GM18507 (cell line): ENCODE data around the gene PRUNE1.

Experiments
- DNase-seq: peaks from one replicate; pipeline ENCODE4 v3.0.0; 2011; ENCODE audit warnings: low read depth; ENCODE audit not compliant: insufficient read length; ENCODE audit errors: extremely low spot score
- FAIRE-seq: peaks from 2 replicates; lab custom pipeline; 2011; peaks lifted over from hg19 to GRCh38; lab: Jason Lieb, UNC

PRUNE1 gene

DNA sequence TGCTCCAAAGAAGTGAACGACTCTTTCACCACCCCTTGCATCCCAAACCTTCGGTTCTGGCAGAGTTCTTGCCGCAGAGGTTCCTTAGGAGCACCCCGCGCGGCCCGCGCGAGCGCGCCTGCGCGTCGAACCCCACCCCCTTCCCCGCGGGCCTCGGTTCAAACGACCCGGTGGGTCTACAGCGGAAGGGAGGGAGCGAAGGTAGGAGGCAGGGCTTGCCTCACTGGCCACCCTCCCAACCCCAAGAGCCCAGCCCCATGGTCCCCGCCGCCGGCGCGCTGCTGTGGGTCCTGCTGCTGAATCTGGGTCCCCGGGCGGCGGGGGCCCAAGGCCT is 39.3 kb downstream of the PRUNE1 start, which contains the start of gene C1orf56:
Gene C1orf56 (plus strand): TSS at position 161 of the 334 bp plus-strand sequence. CDS start 97 bp downstream, at position 258.
- peak; percentile 68 for DNase-seq
- FAIRE-seq = peak; percentile 69

DNA sequence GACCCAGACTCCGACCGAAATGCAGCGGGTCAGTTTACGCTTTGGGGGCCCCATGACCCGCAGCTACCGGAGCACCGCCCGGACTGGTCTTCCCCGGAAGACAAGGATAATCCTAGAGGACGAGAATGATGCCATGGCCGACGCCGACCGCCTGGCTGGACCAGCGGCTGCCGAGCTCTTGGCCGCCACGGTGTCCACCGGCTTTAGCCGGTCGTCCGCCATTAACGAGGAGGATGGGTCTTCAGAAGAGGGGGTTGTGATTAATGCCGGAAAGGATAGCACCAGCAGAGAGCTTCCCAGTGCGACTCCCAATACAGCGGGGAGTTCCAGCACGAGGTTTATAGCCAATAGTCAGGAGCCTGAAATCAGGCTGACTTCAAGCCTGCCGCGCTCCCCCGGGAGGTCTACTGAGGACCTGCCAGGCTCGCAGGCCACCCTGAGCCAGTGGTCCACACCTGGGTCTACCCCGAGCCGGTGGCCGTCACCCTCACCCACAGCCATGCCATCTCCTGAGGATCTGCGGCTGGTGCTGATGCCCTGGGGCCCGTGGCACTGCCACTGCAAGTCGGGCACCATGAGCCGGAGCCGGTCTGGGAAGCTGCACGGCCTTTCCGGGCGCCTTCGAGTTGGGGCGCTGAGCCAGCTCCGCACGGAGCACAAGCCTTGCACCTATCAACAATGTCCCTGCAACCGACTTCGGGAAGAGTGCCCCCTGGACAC is 39.8 kb downstream of the PRUNE1 start:
- DNase-seq = no peak
- no peak for FAIRE-seq

DNA sequence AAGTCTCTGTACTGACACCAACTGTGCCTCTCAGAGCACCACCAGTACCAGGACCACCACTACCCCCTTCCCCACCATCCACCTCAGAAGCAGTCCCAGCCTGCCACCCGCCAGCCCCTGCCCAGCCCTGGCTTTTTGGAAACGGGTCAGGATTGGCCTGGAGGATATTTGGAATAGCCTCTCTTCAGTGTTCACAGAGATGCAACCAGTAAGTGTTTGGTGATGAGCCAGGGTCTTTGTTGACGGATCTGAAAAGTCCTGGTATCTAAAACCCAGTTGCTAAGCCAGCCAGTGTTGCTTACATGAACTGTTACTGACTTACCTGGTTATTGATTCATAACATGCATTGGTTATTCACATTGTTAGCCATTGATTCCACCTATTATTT is 40.4 kb downstream of the PRUNE1 start:
- DNase-seq (no peak), FAIRE-seq (no peak)

DNA sequence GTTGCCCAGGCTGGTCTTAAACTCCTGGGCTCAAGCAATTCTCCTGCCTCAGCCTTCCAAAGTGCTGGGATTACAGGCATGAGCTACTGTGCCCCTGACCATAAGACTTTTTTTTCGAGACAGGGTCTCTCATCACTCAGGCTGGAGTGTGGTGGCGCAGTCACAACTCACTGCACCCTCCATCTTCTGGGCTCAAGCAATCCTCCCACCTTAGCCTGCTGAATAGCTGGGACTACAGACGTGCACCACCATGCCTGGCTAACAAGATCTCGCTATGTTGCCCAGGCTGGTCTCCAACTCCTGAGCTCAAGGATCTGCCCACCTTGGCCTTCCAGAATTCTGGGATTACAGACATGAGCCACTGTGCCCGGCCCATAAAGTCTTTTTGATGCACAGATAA is 41.2 kb downstream of the PRUNE1 start:
- DNase-seq = no peak

DNA sequence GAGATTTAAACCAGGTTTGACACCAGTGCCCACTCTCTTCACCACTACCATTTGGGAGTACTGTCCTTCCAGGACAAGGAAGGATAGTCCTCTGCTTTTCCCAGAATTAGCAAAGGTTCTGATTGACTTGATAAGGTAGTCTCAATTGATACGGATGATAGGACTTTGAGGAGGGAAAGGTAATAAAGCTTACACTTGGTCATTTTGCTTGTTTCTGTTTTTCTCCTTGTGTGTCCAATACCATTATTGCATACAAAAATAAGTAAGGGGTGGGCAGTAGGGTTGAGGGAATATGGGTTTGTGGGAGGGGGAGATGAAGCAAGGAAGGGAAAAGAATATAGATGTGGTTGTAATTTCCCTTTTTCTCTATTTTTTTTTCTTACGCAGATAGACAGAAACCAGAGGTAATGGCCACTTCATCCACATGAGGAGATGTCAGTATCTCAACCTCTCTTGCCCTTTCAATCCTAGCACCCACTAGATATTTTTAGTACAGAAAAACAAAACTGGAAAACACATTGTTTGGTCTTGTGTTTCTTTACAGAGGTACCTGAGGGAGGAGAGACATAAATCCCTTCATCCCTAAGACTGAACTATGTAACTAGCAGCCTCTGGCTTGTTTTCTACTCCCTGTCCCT is 41.9 kb downstream of the PRUNE1 start:
- FAIRE-seq = no peak
- DNase-seq = no peak

More for the DNA sequence above, 41.2 kb downstream of the PRUNE1 start:
- FAIRE-seq = no peak

DNA sequence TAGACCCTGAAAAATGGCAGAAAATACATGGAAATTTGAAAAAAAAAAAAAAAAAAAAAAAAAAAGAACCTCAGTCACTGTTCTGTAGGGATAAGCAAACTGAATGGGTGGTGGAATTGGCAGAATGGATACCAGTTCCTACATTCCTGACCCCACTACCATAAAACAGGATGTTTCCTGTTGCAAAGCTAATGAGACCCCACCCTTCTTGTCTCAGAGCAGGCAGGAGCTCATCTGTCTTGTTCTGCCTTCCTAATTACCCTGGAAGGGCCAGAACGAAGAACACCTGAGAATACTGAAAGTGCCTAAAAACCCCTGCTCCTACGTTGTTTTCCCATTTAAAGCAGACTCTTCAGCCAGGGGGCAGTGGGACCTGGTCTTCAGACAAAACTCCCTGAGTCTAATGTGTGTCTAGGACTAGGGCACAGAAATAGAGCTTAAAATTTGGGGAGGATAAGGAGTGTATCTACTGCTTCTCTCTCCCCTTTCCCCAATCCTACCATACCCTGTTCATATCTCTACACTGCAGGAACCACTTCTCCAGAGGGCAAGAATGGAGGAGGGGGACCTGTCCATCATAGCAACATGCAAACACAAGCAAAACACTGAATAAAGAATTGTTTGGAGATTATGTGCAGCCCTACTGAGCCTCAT is 43.2 kb downstream of the PRUNE1 start:
- FAIRE-seq = no peak
- no peak for DNase-seq

DNA sequence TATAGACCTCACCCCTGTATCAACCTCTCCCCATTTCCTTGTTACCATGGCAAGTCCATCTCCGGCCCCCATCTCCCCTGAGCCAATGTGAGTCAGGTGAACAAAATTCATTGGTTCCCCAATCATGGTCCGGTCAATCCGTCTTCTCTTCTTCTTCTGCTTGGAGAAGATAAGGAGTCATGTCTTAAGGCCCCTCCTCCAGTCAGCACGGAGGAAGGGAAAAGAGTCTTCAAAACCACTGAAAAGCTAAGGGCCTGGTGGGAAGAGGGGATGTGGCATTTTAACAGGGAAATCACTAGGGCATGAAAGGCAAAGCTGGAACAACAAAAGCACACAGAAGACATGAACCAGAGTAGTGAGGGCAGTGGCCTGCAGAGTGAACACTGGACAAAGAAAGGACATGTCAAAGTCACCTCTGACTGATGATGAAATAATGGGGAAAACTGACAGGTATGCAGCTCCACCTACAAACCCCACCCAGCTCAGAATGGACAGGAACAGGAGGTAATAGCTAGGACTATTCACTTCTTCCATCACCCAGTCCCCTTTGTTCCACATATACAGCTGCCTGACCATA is 46.8 kb downstream of the PRUNE1 start:
- no peak for DNase-seq
- FAIRE-seq = no peak

DNA sequence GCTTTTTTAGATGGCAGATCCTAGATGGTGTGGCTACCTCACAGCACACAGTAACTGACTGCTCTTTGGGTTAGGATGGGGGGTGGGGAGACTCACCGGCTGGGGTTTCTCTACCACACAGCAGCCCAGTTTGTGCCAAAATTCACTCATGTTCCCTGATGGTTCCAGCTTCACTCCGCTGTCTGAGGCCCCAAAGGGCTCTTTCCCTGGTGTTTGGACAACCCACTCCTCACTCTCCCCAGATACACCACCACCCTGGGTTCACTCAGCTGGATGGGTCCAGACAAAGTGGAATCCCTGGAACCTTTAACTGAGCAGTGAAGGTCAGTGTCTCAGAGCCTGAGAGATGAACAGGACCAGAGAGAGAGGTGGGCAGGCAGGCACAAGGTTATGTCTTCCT is 47.3 kb downstream of the PRUNE1 start:
- DNase-seq (no peak), FAIRE-seq (no peak)

DNA sequence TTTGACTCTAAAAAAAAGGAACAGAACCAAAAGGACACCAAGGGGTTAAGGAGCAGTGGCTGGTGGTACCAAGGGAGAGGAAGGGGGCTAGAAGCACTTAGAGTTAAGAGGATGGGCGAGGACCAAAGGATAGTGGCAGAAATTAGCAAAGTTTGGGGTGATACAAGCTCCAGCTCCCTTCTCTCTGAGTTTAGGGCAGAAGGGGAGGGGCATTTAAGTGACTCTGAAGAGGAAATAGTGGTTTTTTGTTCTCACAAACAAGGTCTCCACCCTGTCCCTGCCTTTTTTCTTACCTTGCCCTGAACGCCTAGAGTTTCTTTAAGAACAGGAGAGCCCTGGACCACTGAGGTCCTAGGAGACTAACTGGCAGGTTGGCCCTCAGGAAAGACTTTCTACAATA is 47.9 kb downstream of the PRUNE1 start:
- DNase-seq = no peak
- FAIRE-seq = peak; percentile 36

DNA sequence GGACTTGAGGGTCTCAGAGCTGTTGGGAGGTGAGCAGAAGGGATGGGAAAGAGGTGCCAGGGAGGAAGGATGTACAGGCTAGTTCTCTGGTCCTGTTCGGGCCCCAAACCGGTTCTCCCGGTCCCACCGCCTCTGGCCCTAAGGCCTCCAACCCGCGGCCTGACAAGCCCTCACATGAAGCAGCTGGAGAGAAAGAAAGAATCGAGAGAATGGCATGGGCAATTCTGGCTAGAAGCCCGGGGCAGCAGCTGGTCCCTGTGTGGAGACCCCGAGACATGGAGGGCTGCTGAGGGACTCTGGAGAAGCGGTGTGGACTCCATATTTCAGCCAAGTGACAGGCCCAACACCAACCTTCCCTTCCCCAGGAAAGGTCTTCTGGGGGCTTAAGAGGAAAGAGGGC is 50.4 kb downstream of the PRUNE1 start:
- DNase-seq (no peak), FAIRE-seq (no peak)

DNA sequence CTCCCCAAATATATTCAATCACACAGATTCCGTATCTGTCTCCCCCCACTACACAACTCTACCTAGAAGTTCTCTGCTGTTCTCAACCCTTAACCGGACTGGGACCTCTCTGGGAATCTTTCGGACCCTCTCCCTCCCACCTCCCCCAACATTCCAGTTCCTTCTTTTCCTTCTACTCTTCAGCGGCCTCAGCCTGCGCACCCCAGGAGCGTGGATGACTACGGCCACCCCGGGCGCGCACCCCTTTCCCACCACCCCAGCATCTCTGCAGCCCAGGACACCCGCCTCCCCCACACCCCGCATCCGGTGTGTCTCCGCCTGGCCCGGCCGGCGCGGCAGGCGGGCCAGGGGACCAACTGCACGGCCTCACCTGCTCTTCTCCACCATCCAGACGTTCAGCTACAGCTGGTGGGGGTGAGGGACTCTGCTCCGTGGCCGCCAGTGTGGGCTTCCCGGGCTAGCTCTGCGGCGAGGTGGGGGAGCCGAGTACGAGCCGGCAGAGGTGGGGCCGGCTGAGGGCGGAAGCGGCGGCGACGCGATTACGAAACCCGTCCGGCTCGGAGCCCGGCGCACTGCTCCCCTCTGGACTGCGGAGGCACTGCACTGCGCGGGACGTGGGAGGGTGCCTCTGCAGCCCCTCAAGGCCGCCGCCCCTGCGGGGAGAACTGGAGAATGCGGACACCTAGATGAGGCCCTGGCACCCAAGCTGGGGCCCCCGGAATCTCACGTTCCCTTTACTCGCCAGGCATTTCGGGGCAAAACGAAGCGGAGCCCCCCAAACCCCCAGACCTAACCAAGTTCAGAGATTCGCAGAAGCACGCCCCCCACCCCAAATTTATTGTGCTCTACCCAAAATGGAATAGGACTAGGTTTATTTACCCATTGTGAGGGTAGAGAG is 51.1 kb downstream of the PRUNE1 start, which contains the start of gene CDC42SE1:
Gene CDC42SE1 (minus strand): TSS at position 514 of the 898 bp plus-strand sequence. CDS start 3,892 bp downstream, outside the sequence.
- FAIRE-seq = peak; percentile 78
- DNase-seq = peak; percentile 85

DNA sequence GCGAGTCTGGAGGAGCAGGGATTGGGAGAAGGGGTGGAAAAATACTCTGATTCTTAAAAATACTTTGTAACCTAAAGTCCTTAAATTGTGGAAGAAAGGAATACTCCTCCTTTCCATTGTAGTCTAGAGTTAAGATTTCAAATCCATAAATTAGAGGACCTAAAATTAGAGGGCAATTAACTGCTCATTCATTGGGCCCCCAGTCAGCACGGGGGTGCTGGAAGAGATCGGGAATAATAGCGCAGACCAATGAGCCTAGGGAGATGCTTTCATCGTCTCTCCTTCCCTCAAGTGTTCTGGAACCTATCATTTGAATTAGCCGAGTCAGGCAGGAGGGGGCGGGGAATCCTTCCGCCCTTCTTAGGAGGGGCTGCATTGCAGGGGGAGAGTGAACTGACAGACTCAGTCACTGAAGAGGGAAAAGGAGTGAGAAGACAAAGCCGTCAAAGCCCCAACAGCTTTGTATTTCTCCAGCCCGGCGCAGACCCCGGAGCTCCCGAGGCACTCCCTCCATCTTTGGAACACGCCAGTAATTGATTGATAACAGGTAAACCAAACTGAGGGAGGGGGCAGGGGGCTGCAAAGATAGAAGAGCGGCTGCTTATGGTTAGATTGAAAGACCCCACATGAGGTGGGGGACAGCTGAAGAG is 51.9 kb downstream of the PRUNE1 start, which contains the start of gene MLLT11:
Gene MLLT11 (plus strand): TSS at position 391 of the 650 bp plus-strand sequence. CDS start 6,828 bp downstream, outside the sequence.
- DNase-seq (no peak), FAIRE-seq (no peak)

DNA sequence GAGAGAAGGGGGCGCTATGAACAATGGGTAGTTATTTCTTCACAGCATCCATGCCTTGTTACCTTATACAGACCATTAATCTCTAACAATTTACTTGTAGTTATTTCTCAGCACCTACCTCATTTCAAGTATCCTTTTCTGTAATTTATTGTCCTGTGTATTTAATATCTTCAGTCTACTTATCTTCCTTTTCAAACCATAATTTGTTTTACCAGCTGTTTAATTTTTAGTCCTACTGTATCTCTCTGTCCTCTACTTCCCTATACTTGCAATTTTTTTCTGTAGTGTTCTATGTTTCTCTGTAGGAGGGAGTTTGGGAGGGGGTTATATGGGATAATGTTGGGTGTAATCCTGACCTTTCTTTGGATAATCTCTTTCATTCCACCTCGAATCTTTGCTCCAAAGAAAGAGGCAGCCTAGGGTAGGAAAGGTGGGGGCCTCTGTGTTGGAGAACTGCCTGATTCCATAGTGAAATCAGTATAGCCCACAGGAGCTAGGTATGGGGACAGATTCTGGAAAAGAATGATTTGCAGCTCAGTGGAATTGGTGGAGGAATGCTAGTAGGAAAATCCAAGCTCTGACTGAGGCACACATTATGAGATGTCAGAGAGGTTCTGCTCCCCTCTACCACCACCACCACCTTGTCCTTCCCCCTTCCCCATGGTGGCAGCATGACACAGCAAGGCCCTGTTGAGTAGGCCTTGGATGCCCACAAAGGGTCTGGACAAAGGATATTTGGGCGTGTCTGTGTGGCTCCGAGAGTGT is 52.6 kb downstream of the PRUNE1 start:
- DNase-seq (no peak), FAIRE-seq (no peak)

DNA sequence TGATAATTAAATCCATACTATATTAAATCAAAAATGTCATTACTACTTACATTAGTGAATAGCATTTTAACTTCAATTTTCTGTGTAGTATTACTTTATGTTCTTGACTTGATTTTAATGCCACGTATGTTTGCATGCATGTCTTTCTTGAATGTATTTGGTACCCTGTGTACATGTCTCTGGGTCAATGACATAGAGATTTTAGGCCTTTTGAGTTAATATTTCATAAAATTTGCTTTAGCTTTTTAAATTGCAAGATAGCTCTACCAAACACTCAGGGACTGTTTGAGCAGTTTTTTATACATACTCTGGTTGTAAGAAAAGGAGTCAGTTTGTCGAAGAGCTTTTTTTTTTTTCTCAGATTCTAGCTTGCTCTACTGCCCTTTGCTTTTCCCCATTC is 53.5 kb downstream of the PRUNE1 start:
- FAIRE-seq (no peak), DNase-seq (no peak)

DNA sequence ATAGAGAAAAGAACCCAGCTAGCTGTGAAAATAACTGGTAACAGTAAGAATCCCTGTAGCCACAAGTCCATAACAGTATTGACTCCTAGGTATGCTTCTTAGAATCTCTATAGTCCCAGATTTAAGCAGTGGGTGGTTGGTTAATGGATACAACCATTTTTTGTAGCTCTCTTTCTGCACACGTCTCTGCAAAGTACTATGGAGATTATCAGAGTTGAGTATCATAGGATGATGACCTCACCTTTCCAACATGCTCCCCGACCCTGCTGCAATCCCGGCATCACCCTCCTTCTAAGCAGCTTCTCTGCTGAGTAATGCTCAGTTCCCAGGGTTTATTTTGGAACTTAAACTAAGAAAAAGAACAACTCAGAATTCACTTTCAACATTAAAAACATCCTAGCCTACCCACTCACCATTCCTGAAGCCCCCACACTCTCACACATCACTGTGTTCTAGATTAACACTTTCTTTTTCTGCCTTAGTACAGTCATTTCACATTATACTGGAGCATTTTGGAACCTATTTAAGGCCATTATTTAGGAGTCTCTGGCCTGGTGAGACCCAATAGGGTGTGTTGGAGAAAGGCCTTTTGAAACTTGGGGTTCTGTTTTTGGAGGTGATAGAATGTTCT is 54.6 kb downstream of the PRUNE1 start:
- FAIRE-seq (no peak), DNase-seq (no peak)

DNA sequence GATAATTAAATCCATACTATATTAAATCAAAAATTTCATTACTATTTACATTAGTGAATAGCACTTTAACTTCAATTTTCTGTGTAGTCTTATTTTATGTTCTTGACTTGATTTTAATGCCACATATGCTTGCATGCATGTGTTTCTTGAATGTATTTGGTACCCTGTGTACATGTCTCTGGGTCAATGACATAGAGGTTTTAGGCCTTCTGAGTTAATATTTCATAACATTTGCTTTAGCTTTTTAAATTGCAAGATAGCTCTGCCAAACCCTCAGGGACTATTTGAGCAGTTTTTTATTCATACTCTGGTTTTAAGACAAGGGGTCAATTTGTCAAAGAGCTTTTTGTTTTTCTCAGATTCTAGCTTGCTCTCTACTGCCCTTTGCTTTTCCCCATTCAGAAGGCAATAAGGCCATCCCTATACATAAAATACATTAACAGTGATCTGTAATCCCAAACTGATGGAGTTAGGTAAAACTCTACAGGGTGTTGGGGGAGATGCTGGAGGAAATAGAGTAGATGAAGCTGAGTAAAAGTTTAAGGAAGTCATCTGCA is 56.9 kb downstream of the PRUNE1 start:
- no peak for FAIRE-seq
- no peak for DNase-seq

DNA sequence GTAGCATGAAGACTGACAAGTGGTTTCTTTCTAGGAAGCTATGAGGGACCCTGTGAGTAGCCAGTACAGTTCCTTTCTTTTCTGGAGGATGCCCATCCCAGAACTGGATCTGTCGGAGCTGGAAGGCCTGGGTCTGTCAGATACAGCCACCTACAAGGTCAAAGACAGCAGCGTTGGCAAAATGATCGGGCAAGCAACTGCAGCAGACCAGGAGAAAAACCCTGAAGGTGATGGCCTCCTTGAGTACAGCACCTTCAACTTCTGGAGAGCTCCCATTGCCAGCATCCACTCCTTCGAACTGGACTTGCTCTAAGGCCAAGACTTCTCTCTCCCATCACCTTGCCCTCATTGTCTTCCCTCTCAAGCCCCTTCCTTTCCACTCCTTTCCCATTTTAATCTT is 58.9 kb downstream of the PRUNE1 start:
- DNase-seq = no peak
- no peak for FAIRE-seq
